GM21619 (cell line): ENCODE measurements around the gene TMEM185B.
"Not testable (repeated sequence)": the region's sequence is repeated elsewhere in the genome, so short reads cannot be mapped to it uniquely, and the experiment has no call there.

Experiments
- ATAC-seq: cut with Tn5 transposase; IDR thresholded peaks from one replicate; pipeline ENCODE4 v1.9.1; 2021; ENCODE audit not compliant: unreplicated experiment

The TMEM185B gene

GRCh38 chr2:120209427-120210269 lies 13.6 kb downstream of the TMEM185B start:
- no peak for ATAC-seq

- ATAC-seq: no peak
These were observed 14.5 kb downstream of the TMEM185B start for GRCh38 chr2:120208381-120209353.

- ATAC-seq: no peak
These were observed 17.1 kb downstream of the TMEM185B start for GRCh38 chr2:120206022-120206581.

DNA sequence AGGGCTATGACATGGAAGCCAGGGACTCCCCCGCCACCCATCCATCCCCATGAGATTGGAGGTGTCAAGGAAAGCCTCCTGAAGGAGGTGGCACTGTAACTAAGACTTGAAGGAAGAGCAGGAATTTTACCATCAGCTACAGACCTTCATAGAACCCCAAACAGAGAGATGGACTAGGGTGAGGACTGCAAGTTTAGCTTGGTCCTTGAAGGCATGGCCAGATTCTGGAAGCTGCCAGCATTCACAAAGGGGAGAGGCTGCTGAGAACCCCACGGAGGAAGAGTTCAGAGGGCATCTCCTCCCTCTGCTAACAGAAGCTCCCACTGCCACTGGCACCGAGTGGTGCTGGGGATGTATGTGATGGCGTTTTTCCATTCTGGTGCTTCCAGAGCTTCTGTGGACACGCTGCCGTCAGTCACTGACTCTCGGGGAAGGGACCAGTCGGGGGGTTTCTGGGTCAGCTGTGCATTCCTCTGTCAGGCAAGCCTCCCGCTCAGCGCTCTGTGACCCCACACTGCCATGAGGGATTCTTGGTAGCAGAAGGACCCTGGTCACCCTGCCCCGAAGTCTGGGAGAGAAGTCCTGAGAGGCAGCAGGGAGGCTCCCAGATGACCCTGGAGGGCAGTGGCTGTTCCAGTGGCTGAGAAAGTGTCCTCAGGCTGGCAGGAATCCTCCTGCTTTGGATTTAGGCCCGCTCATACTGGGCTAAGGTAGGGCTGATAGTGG lies 18.1 kb downstream of the TMEM185B start:
- ATAC-seq: no peak

DNA sequence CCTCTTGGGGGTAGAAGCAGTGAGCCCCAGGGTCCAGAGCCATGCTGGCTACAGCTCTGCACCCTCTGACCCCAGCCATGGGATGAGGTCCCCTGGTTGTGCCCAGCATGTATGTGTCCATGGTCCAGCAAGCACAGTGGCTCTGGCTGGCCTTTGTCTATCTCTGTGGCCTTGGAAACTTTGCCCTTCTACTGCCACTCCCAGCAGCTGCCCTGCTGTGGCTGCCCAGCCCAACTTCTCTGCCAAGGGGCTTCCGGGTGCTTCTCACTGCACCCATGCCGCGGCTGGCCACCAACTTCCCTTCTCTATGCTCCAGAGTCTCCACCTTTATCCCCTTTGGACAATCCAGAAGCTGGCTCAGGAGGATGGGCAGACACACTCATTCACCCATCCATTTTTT lies 18.8 kb downstream of the TMEM185B start:
- ATAC-seq: no peak

GRCh38 chr2:120204022-120204405 lies 19.2 kb downstream of the TMEM185B start:
- ATAC-seq: no peak

GRCh38 chr2:120203251-120204021 lies 19.8 kb downstream of the TMEM185B start:
- no peak for ATAC-seq

DNA sequence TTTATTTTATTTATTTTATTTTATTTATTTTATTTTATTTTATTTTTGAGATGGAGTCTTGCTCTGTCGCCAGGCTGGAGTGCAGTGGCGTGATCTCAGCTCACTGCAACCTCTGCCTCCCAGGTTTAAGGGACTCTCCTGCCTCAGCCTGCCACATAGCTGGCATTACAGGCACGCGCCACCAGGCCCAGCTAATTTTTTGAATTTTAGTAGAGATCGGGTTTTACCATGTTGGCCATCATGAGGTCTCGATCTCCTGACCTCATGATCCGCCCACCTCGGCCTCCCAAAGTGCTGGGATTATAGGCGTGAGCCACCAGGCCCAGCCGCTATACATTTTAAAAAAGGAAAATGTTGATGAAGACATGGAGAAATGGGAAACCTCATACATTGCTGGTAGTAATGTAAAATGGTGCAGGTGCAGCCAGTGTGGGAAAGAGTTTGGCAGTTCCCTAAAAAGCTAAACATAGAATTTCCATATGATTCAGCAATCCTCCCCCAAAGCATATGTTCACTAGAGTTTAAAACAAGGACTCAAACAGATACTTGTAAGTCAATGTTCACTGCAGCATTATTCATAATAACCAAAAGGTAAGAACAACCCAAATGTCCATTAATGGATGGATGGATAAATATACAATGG lies 23.3 kb downstream of the TMEM185B start:
- not testable (repeated sequence) for ATAC-seq

DNA sequence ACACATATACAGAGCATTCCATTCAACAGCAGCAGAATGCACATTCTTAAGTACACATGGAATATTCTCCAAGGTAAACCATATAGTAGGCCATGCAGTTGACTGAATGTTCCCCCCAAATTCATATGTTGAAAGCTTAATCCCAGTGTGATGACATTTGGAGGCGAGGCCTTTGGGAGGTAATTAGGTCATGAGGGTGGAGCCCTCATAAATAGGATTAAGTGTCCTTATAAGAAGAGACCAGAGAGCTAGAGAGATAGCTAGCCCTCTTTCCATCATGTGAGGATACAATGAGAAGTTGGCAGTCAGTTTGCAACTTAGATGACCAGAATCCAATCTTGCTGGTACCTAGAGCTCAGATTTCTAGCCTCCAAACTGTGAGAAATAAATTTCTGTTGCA lies 27.6 kb downstream of the TMEM185B start:
- ATAC-seq: no peak

DNA sequence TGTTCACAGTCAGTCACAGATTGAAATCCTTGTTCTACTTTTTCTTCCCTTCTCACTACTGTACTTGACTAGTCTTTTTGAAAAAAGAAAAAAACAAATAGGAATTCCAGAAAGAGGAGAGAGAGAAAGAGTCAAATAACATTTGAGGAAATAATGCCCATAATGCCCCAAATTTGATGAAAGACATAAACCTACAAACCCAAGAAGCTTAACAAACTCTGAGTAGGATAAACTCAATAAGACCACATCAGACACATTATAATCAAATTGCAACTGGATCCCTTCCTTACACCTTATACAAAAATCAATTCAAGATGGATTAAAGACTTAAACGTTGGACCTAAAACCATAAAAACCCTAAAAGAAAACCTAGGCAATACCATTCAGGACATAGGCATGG lies 30.9 kb downstream of the TMEM185B start:
- no peak for ATAC-seq

GRCh38 chr2:120189189-120189588 lies 34.0 kb downstream of the TMEM185B start:
- ATAC-seq: no peak

DNA sequence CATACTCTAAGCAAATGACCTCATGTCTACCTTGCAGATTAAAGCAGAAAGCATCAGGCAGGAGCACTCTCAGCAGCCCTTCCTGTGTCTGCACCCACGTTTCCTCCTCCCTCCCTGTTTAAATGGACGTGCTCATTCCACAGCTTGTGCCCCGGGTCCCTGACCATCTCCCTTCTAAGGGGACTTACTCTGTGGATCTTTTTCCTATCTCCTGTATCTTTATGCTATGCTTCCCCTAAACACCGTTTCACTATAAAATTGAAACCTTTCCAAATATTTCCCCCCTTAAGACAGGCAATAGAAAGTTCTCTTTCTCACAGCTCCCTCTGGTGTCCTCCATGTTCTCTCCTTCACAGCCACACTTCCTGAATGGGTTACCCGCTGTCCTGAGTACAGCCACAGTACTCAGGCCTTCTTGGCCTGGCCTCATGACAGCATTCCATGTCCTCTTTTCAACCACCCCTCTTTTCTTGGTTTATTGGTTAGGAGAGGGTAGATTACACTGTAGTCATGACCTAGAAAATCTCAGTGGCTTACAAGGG lies 41.1 kb downstream of the TMEM185B start:
- ATAC-seq: no peak

DNA sequence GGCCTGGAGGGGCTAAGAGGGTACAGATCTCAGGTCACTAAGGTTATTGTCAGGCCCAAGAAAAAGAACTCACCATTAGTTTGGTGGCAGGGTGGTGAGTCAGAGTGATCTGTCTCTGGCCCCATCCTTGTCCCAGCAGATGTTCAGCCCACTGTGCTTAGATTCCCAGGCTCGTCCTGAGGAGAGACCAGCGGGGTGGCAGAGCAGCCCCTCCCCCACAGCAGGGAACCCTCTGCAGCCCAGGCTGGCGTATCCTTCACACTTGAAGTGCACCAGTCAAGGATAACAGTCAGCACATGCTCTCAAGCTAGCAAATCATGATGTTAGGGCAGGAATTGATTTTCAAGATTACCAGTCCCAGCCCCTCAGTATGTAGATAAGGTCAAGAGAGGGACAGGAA lies 43.1 kb downstream of the TMEM185B start:
- ATAC-seq: no peak

DNA sequence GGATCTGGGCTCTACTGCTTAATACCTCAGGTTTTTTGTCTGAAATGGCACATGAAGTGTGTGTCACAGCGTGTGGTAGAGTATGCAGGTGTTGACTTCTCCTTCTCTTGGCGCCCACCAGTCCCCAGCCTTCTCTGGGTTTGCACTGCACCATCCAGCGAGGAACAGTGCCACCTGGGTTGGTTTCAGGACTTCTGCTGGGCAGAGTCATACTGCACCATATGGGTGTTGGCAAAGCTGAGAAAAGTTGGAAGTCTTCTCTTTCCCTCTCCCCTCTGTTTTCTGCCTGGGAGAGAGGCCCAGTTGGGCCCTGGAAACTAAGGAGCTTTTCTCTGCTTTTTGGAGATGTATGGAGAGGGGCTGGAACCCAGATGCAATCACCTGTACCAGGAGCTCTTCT lies 43.8 kb downstream of the TMEM185B start:
- no peak for ATAC-seq

- no peak for ATAC-seq
These were observed 45.2 kb downstream of the TMEM185B start for GRCh38 chr2:120177973-120178372.

DNA sequence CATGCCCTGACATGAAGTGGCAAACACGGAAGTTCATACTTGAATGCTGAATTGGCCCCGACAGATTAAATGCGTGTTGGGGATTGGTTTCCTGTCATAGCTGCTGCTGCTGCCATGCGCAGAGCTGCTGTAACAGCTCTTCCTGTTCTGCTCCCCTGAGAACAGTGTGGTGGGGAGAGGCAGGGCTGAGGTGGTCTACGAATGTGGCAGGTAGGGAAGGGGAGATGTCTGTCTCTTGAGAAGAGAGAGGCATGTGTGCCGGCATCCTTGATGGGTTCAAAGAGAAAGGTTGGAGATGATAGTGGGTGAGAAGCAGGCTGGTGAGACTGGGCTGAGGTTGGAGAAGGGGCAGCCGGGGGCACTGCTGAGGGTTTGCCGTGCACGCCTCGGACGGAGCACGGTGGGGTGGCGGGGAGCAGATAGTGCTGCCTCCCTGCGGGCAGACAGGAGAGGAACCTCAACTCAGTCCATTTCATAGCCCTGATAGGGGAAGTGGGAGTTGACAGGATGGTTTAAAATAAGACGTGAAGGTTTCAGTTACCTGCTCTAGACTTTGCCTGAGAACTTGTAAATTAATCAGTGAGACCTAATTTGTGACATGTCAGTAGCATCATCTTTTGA lies 46.1 kb downstream of the TMEM185B start:
- ATAC-seq: peak; percentile 93

GRCh38 chr2:120176526-120176925 lies 46.7 kb downstream of the TMEM185B start:
- ATAC-seq: no peak

- no peak for ATAC-seq
These were observed 48.1 kb downstream of the TMEM185B start for GRCh38 chr2:120174963-120175581.
